NB4 (cell line): Measurements from ENCODE around the gene RPGRIP1L.

Experiments used
- DNase-seq: peaks from one replicate; pipeline ENCODE4 v3.0.0; 2010; ENCODE audit warnings: low read depth
- H3K4me3 ChIP-seq: one replicate; pipeline ENCODE4 v1.5.1; 2011; ENCODE audit warnings: mild to moderate bottlenecking, low read depth, low read length, moderate library complexity
- CTCF ChIP-seq: IDR thresholded peaks from one replicate; pipeline ENCODE4 v1.5.1; 2012; ENCODE audit warnings: low read depth, low read length
- MAX ChIP-seq: IDR thresholded peaks from 2 replicates; pipeline ENCODE4 v1.6.1; 2011; ENCODE audit warnings: low read depth, low read length
- MYC ChIP-seq: IDR thresholded peaks from 2 replicates; pipeline ENCODE4 v1.6.1; 2011; ENCODE audit warnings: low read depth, low read length
- POLR2A ChIP-seq: IDR thresholded peaks from 2 replicates; pipeline ENCODE4 v1.6.1; 2011; ENCODE audit warnings: mild to moderate bottlenecking; ENCODE audit not compliant: insufficient read length; ENCODE audit errors: extremely low read depth

RPGRIP1L gene

GRCh38 chr16:53625221-53625620 lies 78.4 kb downstream of the RPGRIP1L start:
- no peak for TF ChIP-seq MAX
- no peak for TF ChIP-seq POLR2A
- no peak for TF ChIP-seq CTCF
- no peak for TF ChIP-seq MYC
- no peak overlapping the region for H3K4me3 ChIP-seq
- no peak for DNase-seq

GRCh38 chr16:53622315-53622714 lies 81.3 kb downstream of the RPGRIP1L start:
- no peak for DNase-seq
- no peak for TF ChIP-seq CTCF
- TF ChIP-seq POLR2A = no peak
- no peak for TF ChIP-seq MYC
- no peak for TF ChIP-seq MAX
- no peak overlapping the region for H3K4me3 ChIP-seq

GRCh38 chr16:53620476-53620875 lies 83.2 kb downstream of the RPGRIP1L start:
- TF ChIP-seq POLR2A (no peak), MAX (no peak), MYC (no peak), CTCF (no peak)
- DNase-seq = no peak
- H3K4me3 ChIP-seq = no peak overlapping the region

GRCh38 chr16:53619235-53619634 lies 84.4 kb downstream of the RPGRIP1L start:
- no peak for TF ChIP-seq POLR2A
- TF ChIP-seq MYC = no peak
- TF ChIP-seq CTCF = no peak
- no peak for TF ChIP-seq MAX
- DNase-seq = no peak
- no peak overlapping the region for H3K4me3 ChIP-seq

GRCh38 chr16:53614346-53614745 lies 89.3 kb downstream of the RPGRIP1L start:
- DNase-seq = no peak
- no peak for TF ChIP-seq CTCF
- no peak for TF ChIP-seq MYC
- no peak for TF ChIP-seq MAX
- no peak for TF ChIP-seq POLR2A
- no peak overlapping the region for H3K4me3 ChIP-seq

GRCh38 chr16:53612003-53612402 lies 91.7 kb downstream of the RPGRIP1L start:
- H3K4me3 ChIP-seq = no peak overlapping the region
- TF ChIP-seq MAX (no peak), POLR2A (no peak)

More at GRCh38 chr16:53612003-53612402, 91.7 kb downstream of the RPGRIP1L start:
- no peak for DNase-seq
